ENCODE results near the gene ATP8A2.

- TF ChIP-seq CTCF (IDR thresholded peaks at IDR 0.05; ENCODE audit: low read depth, low read length, missing input control) (no peak), ATF3 (IDR thresholded peaks at IDR 0.05) (no peak), MAX (IDR thresholded peaks at IDR 0.05) (no peak), REST (IDR thresholded peaks at IDR 0.05) (no peak), ZBTB33 (IDR thresholded peaks at IDR 0.05) (no peak), JUND (IDR thresholded peaks at IDR 0.05) (no peak), GABPA (IDR thresholded peaks at IDR 0.05 in 1 of 2, conservative IDR thresholded peaks at IDR 0.05 in 1 of 2) (no peak), SP1 (IDR thresholded peaks at IDR 0.05) (no peak), FOXA2 (IDR thresholded peaks at IDR 0.05) (no peak), TAF1 (conservative IDR thresholded peaks at IDR 0.05) (no peak), YY1 (IDR thresholded peaks at IDR 0.05) (no peak)
These were observed 616.9 kb downstream of the ATP8A2 start for GRCh38 chr13:25988661-25989060.

All from liver (tissue), 3 donors.